ENCODE measurements around the gene PDE4B. TPM values are rescaled to one million over a fixed set of nuclear protein-coding genes. Genes with fewer than 3 reads are reported as not detected.
"Not testable (repeated sequence)": the region's sequence is repeated elsewhere in the genome, so short reads cannot be mapped to it uniquely, and the experiment has no call there.

Gene PDE4B
- total and polyA plus RNA-seq, 9 donors, result 1.7 to 8.2 (median 5.1) TPM

DNA sequence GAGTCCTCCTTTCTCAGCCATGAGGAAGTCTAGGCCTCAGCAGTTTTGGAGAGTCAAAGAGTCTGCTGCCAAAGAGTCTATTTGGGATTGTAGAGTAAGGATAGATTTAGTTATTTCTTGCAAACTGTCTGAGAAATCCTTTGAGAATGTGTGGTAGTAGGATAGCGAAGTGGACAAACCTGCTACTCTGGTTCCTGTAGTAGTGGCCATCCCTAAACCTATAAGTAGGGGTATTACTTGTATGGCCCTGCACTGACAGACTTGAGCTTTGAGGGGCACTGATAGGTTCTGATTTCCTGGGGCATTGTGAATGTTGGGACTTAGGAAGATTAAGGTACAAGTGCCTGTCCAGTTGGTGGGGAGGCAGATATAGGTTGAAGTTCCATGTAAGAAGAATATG, 625.3 kb downstream of the PDE4B start:
- Histone ChIP-seq H3K27me3 (no peaks in the 10 kb centered on the region), H3K9me3 (no peaks in the 10 kb centered on the region), H3K27ac (no peak overlapping the region), H3K4me3 (no peak overlapping the region), H3K4me1 (ENCODE audit: insufficient read depth) (peaks cover 1% of the 10 kb centered on the region), H3K36me3 (no peaks in the 10 kb centered on the region)
- TF ChIP-seq EP300 (IDR thresholded peaks at IDR 0.05) (no peak), POLR2A (IDR thresholded peaks at IDR 0.05) (no peak)
- TF ChIP-seq, protein P1, sequence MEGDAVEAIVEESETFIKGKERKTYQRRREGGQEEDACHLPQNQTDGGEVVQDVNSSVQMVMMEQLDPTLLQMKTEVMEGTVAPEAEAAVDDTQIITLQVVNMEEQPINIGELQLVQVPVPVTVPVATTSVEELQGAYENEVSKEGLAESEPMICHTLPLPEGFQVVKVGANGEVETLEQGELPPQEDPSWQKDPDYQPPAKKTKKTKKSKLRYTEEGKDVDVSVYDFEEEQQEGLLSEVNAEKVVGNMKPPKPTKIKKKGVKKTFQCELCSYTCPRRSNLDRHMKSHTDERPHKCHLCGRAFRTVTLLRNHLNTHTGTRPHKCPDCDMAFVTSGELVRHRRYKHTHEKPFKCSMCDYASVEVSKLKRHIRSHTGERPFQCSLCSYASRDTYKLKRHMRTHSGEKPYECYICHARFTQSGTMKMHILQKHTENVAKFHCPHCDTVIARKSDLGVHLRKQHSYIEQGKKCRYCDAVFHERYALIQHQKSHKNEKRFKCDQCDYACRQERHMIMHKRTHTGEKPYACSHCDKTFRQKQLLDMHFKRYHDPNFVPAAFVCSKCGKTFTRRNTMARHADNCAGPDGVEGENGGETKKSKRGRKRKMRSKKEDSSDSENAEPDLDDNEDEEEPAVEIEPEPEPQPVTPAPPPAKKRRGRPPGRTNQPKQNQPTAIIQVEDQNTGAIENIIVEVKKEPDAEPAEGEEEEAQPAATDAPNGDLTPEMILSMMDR (IDR thresholded peaks at IDR 0.05), result no peak
- no peak for DNase-seq
- 91 to 100% (median 97%) methylated on average over 1 of the region's 1 CpG for WGBS, 3 donors
- intact Hi-C loops (cut with DNase I), result no loop called here

DNA sequence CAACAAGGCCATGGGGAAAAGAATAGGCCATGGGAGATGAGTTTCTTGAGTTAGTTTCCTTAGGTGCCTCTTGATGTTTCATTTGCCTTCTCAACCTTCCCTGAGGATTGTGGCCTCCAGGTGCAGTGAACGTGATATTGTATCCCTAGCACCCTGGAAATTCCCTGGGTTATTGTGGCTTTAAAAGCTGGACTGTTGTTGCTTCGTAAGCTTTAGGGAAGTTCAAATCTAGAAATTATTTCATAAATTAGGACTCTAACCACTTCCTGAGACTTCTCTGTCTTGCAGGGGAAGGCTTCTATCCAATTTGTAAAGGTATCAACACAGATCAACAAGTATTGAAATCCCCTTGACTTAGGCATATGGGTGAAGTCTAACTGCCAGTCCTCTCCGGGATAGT, 627.5 kb downstream of the PDE4B start:
- H3K4me3 ChIP-seq; H3K4me1 ChIP-seq (ENCODE audit: insufficient read depth); H3K27ac ChIP-seq; intact Hi-C loops (cut with DNase I); H3K27me3 ChIP-seq; DNase-seq; H3K36me3 ChIP-seq; H3K9me3 ChIP-seq: not testable (repeated sequence)
- WGBS, 3 donors, result 88 to 94% (median 89%) methylated on average over 3 of the region's 3 CpGs

DNA sequence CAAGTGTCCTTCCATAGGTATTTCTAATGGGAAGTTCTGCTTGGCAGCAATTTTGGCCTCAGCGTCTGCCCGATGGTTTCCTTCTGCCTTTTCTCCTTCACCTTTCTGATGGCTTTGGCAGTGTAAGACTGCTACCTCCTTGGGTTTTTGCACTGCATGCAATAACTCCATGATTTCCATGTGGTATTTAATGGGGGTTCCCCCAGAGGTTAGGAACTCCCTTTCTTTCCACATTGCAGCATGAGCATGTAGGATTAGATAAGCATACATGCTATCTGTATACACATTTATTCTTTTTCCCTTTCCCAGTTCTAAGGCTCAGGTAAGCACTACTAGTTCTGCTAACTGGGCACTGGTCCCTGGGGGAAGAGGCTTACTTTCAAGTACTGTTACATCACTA, 628.2 kb downstream of the PDE4B start:
- H3K27ac ChIP-seq; H3K4me1 ChIP-seq (ENCODE audit: insufficient read depth); H3K27me3 ChIP-seq; H3K4me3 ChIP-seq; H3K36me3 ChIP-seq; DNase-seq; H3K9me3 ChIP-seq; intact Hi-C loops (cut with DNase I): not testable (repeated sequence)
- 84 to 98% (median 96%) methylated on average over 2 of the region's 2 CpGs for WGBS, 3 donors

DNA sequence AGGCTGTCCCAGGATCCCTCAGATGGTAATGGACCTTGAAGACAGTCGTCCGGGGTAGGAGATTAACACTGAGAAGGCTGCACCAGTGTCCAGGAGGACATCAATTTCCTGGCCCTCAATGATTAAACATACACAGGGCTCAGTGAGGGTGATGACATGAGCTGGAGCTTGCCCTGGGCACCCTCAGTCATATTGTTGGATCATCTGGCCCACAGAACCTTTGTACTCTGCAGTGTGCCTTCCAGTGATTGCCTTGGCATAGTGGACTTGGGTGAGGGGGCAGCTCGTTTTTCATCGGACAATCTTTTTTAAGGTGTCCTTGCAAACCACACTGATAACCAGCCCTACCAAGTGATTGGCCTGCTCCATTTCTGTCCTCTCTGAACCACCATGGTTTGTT, 630.1 kb downstream of the PDE4B start:
- no peaks in the 10 kb centered on the region for H3K27me3 ChIP-seq
- no peak overlapping the region for H3K4me3 ChIP-seq
- H3K9me3 ChIP-seq, result no peaks in the 10 kb centered on the region
- intact Hi-C loops (cut with DNase I), result no loop called here
- WGBS, 3 donors, result 54 to 84% (median 79%) methylated on average over 4 of the region's 4 CpGs
- no peak for DNase-seq
- H3K36me3 ChIP-seq, result no peaks in the 10 kb centered on the region
- H3K27ac ChIP-seq, result no peak overlapping the region
- TF ChIP-seq POLR2A (IDR thresholded peaks at IDR 0.05) (no peak), EP300 (IDR thresholded peaks at IDR 0.05) (no peak)
- TF ChIP-seq, protein P1 (IDR thresholded peaks at IDR 0.05), result no peak
- H3K4me1 ChIP-seq (ENCODE audit: insufficient read depth), result no peaks in the 10 kb centered on the region

Small RNA genes within 50 kb of the gene (small RNA-seq; reads per million reads assigned to genes)
- gene RN7SL854P (not detected), gene RNU4-88P (not detected)
